Upper lobe of right lung (tissue), 1 donor: ENCODE measurements around the gene SEMA3E. TPM values are rescaled to one million over a fixed set of nuclear protein-coding genes. Genes with fewer than 3 reads are reported as not detected.
"Not testable (repeated sequence)": the region's sequence is repeated elsewhere in the genome, so short reads cannot be mapped to it uniquely, and the experiment has no call there.

Experiments used
- ATAC-seq: fragments of 200-7000 bp; cut with Tn5 transposase; one replicate; pipeline ENCODE4 v1.9.1; 2020; ENCODE audit warnings: mild to moderate bottlenecking, moderate library complexity
- DNase-seq: peaks from one replicate; pipeline ENCODE4 v3.0.0-alpha.2; 2020
- H3K27ac ChIP-seq: fragments of 200-600 bp; one replicate; pipeline ENCODE4 v1.8.0; 2022
- H3K27me3 ChIP-seq: fragments of 200-600 bp; one replicate; pipeline ENCODE4 v1.8.0; 2022; ENCODE audit warnings: mild to moderate bottlenecking
- H3K36me3 ChIP-seq: fragments of 200-600 bp; one replicate; pipeline ENCODE4 v1.8.0; 2022
- H3K4me1 ChIP-seq: fragments of 200-600 bp; one replicate; pipeline ENCODE4 v1.8.0; 2022
- H3K4me3 ChIP-seq: fragments of 200-600 bp; one replicate; pipeline ENCODE4 v1.8.0; 2022; ENCODE audit warnings: mild to moderate bottlenecking
- H3K9me3 ChIP-seq: fragments of 200-600 bp; one replicate; pipeline ENCODE4 v1.8.0; 2022
- intact Hi-C: fragments of 100-400 bp; cut with DNase I; formaldehyde crosslinking; loops from one replicate; pipeline ENCODE4 v1.11.0; 2022
- total RNA-seq: library from RNA; stranded (reverse); fragmentation: NEBNext Ultra II Directional; extraction: Animal tissue kit (Norgen Biotek cat#: 25700); gene quantifications from one replicate; pipeline ENCODE4 v1.2.1, GENCODE V29; 2021
- TF ChIP-seq, protein P1 (sequence below): fragments of 200-600 bp; IDR thresholded peaks from one replicate; pipeline ENCODE4 v1.8.0; 2022; ENCODE audit warnings: antibody characterized with exemption
- donor health status: DM: no; HTN: yes; CAD: no; lungs with severe emphysema.

Gene SEMA3E
- total RNA-seq, 1 donor from 2014 or later = 11.9 TPM

DNA sequence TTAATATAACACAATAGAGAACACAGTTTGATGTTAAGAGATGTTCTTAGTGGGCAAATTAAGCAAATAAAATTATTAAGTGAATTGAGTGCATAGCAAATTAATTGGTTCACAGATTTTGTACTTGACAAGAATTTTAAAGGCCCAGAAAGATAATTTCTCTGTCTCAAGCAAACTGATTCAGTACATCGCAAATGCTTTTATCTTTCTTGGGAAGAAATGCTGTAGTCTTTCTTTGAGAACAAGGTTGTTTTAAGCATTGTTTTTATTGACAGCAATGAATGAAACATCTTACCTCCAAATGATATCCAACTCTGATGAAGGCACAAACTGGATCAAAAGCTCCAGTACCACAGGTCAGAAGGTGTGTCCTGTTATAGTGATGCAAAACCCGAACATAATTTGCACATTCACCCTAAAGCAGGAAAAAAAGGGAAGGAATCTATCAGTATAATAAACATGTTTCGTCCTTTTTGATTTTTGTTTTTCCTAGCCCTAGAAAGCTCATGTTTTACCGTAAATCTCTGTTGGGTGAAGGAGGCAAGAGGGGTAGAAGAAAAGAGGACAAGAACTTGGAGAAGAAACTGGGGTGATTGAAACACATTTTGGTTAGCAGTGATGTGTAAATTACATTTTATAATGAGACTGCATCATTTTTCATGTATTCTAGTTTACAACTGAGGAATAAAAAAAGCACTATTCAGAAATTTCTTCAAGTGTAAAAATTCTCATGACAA is 182.6 kb downstream of the SEMA3E start:
- Histone ChIP-seq H3K9me3 (no peaks in the 10 kb centered on the region), H3K4me3 (no peak overlapping the region), H3K27me3 (no peaks in the 10 kb centered on the region), H3K27ac (no peak overlapping the region), H3K36me3 (no peaks in the 10 kb centered on the region), H3K4me1 (peaks cover 3% of the 10 kb centered on the region)
- TF ChIP-seq, protein P1, sequence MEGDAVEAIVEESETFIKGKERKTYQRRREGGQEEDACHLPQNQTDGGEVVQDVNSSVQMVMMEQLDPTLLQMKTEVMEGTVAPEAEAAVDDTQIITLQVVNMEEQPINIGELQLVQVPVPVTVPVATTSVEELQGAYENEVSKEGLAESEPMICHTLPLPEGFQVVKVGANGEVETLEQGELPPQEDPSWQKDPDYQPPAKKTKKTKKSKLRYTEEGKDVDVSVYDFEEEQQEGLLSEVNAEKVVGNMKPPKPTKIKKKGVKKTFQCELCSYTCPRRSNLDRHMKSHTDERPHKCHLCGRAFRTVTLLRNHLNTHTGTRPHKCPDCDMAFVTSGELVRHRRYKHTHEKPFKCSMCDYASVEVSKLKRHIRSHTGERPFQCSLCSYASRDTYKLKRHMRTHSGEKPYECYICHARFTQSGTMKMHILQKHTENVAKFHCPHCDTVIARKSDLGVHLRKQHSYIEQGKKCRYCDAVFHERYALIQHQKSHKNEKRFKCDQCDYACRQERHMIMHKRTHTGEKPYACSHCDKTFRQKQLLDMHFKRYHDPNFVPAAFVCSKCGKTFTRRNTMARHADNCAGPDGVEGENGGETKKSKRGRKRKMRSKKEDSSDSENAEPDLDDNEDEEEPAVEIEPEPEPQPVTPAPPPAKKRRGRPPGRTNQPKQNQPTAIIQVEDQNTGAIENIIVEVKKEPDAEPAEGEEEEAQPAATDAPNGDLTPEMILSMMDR = no peak
- ATAC-seq (no peak), DNase-seq (no peak)
- intact Hi-C loops = no loop called here

DNA sequence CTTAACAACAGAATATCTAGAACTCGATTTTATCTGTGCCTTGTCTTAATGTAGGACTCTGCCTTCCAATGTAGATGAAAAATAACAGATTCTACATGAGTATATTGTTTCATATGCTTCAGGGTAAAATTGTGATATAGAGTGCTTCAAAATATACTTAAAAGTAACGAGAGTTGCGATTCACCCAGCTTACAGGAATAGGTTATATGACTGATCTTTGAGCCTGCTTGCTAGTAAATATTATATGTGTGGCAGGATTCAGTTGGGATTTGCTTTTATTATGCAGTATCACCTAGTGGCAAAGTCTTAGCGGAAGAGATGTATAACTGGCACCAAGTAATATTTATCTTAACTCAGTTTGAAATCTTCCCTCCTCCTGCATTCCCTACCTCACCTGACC is 183.3 kb downstream of the SEMA3E start:
- no peaks in the 10 kb centered on the region for H3K9me3 ChIP-seq
- no peak overlapping the region for H3K27ac ChIP-seq
- intact Hi-C loops = no loop called here
- H3K4me1 ChIP-seq = peaks cover 3% of the 10 kb centered on the region
- DNase-seq (no peak), ATAC-seq (no peak)
- TF ChIP-seq, protein P1 = no peak
- H3K27me3 ChIP-seq = no peaks in the 10 kb centered on the region
- no peak overlapping the region for H3K4me3 ChIP-seq
- no peaks in the 10 kb centered on the region for H3K36me3 ChIP-seq

DNA sequence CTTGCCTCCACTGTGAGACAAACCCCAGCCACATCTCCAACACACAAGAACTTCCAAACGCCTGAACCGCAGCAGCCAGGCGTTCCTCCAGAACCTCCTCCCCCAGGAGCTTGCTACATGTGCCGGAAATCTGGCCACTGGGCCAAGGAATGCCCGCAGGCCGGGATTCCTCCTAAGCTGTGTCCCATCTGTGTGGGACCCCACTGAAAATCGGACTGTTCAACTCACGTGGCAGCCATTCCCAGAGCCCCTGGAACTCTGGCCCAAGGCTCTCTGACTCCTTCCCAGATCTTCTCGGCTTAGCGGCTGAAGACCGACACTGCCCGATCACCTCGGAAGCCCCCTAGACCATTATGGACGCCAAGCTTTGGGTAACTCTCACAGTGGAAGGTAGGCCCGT is 187.1 kb downstream of the SEMA3E start:
- intact Hi-C loops, ATAC-seq, H3K27me3 ChIP-seq, H3K4me1 ChIP-seq, H3K36me3 ChIP-seq, H3K27ac ChIP-seq, H3K9me3 ChIP-seq, DNase-seq, H3K4me3 ChIP-seq: not testable (repeated sequence)

DNA sequence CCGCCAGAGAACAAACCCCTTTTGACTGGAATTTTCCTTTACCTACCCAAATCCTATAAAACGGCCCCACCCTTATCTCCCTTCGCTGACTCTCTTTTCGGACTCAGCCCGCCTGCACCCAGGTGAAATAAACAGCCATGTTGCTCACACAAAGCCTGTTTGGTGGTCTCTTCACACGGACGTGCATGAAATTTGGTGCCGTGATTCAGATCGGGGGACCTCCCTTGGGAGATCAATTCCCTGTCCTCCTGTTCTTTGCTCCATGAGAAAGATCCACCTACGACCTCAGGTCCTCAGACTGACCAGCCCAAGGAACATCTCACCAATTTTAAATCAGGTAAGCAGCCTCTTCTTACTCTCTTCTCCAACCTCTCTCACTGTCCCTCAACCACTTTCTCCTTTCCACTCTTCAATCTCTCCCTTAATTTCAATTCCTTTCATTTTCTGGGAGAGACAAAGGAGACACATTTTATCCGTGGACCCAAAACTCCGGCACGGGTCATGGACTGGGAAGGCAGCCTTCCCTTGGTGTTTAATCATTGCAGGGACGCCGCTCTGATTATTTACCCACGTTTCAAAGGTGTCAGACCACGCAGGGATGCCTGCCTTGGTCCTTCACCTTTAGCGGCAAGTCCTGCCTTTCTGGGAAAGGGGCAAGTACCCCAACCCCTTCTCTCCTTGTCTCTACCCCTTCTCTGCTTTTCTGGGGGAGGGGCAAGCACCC is 188.8 kb downstream of the SEMA3E start:
- H3K36me3 ChIP-seq, H3K4me1 ChIP-seq, H3K27me3 ChIP-seq, ATAC-seq, H3K4me3 ChIP-seq, DNase-seq, intact Hi-C loops, H3K9me3 ChIP-seq, H3K27ac ChIP-seq: not testable (repeated sequence)

DNA sequence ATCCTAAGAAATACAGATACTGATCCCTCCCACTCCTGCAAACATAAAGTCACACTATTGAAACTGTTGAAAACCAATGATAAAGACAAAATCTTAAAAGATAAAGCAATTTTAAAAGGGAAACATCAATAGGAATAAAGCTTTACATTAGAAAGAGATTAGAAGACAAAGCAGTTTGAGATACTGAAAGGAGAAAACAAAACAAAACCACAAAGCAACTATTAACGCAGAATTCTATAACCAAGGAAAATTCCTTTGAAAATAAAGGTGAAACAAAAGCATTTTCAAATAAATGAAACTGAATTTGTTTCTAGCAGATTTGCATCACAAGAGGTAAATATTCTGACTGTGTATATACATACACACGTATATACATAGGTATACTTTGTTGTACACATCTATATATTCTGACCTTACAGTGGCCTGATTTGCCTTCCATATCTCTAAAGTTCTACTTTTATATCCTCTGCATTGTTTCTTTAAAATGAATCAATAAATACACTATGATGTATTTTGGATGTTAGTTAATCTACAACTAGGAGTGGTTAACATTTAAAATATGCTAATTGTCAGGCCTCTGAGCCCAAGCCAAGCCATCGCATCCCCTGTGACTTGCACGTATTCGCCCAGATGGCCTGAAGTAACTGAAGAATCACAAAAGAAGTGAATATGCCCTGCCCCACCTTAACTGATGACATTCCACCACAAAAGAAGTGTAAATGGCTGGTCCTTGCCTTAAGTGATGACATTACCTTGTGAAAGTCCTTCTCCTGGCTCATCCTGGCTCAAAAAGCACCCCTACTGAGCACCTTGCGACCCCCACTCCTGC is 189.6 kb downstream of the SEMA3E start:
- intact Hi-C loops, H3K27ac ChIP-seq, H3K4me3 ChIP-seq, H3K9me3 ChIP-seq, H3K27me3 ChIP-seq, H3K4me1 ChIP-seq, H3K36me3 ChIP-seq, ATAC-seq, DNase-seq: not testable (repeated sequence)

DNA sequence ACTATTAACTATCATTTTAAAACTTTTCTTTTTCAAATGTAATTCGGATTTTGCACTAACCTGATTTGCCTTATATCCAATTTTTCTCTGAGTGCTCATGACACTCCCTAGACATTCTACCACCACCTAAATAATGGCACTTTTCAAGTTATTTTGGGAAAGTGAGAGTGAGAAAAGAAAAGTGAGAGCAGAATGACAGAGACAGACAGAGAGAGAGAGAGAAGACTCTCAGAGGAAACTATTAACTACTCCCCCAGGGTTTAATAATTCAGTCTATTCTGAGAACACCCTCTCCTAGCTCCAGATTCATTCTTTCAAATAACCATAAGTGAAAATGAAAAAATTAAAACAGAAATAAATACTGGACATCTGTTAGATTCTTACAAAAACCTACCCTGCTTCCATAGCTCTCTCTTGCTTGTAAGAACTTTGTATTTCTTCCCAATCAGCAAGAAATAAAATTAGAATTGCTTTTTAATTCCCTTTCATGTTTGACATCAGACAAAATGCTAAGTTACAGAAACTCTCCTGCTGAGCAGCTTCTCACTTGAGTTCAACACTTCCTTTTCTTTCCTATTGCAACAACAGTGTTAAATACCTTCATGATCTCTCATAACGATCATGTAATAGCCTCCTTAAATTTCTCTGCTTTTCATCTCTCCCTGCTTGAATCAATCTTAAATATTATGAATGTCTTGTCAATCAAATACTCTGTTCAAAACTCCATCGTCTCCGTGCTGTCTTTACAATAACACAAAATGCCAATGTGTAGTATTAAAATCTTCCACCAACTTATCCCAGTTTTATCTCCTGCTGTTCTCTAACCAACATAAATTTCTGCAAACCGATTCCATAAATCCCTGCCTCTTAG is 191.7 kb downstream of the SEMA3E start:
- H3K4me1 ChIP-seq = no peaks in the 10 kb centered on the region
- no peaks in the 10 kb centered on the region for H3K36me3 ChIP-seq
- no peaks in the 10 kb centered on the region for H3K27me3 ChIP-seq
- no peak overlapping the region for H3K4me3 ChIP-seq
- H3K9me3 ChIP-seq = no peaks in the 10 kb centered on the region
- TF ChIP-seq, protein P1 = no peak
- no peak for ATAC-seq
- no peak for DNase-seq
- intact Hi-C loops = no loop called here
- no peak overlapping the region for H3K27ac ChIP-seq
